Neural cell (in vitro differentiated cells): ENCODE results near the gene MYBPHL. TPM values are rescaled to one million over a fixed set of nuclear protein-coding genes. Genes with fewer than 3 reads are reported as not detected.

Experiments used
- H2AFZ ChIP-seq: fragments of 200-600, 300-800 bp; sonication (generic), shearing (Covaris generic); 2 replicates; pipeline ENCODE4 v1.6.0; 2014; ENCODE audit warnings: low read depth, mild to moderate bottlenecking, antibody characterized with exemption, low read length, moderate library complexity
- H3F3A ChIP-seq: fragments of 200-600 bp; shearing (Covaris generic); 2 replicates; pipeline ENCODE4 v1.6.1; 2016; ENCODE audit warnings: mild to moderate bottlenecking, moderate library complexity, mixed read lengths, antibody characterized with exemption, low read length; ENCODE audit not compliant: insufficient read depth, poor library complexity, severe bottlenecking
- H3K27ac ChIP-seq: fragments of 200-600, 300-800 bp; sonication (generic), shearing (Covaris generic); 2 replicates; pipeline ENCODE4 v1.5.1; 2014; ENCODE audit warnings: mild to moderate bottlenecking, low read length, moderate library complexity
- H3K27me3 ChIP-seq: fragments of 300-800, 200-600 bp; sonication (generic), shearing (Covaris generic); 2 replicates; pipeline ENCODE4 v1.6.0; 2014; ENCODE audit warnings: mild to moderate bottlenecking, low read depth, low read length, moderate library complexity; ENCODE audit not compliant: insufficient read depth
- H3K36me3 ChIP-seq: fragments of 300-800, 200-600 bp; sonication (generic), shearing (Covaris generic); 2 replicates; pipeline ENCODE4 v1.5.1; 2014; ENCODE audit warnings: mild to moderate bottlenecking, antibody characterized with exemption, low read length, moderate library complexity; ENCODE audit not compliant: insufficient read depth
- H3K4me2 ChIP-seq: fragments of 300-800, 200-600 bp; sonication (generic), shearing (Covaris generic); 2 replicates; pipeline ENCODE4 v1.6.0; 2014; ENCODE audit warnings: mild to moderate bottlenecking, low read length
- H3K4me3 ChIP-seq: fragments of 300-800, 200-600 bp; sonication (generic), shearing (Covaris generic); 2 replicates; pipeline ENCODE4 v1.5.1; 2014; ENCODE audit warnings: mild to moderate bottlenecking, low read length, moderate library complexity
- H3K79me2 ChIP-seq: fragments of 200-600 bp; shearing (Covaris generic); replicated peaks from 2 replicates; pipeline ENCODE4 v1.6.0; 2014; ENCODE audit warnings: mild to moderate bottlenecking, low read length, moderate library complexity; ENCODE audit not compliant: insufficient read depth
- H3K9ac ChIP-seq: fragments of 300-800, 200-600 bp; sonication (generic), shearing (Covaris generic); 2 replicates; pipeline ENCODE4 v1.6.1; 2016; ENCODE audit warnings: mild to moderate bottlenecking, low read length, mixed read lengths
- H3K9me2 ChIP-seq: fragments of 200-600 bp; shearing (Covaris generic); 2 replicates; pipeline ENCODE4 v1.6.1; 2016; ENCODE audit warnings: mild to moderate bottlenecking, low read length, mixed read lengths; ENCODE audit not compliant: insufficient read depth
- H3K9me3 ChIP-seq: fragments of 200-600, 300-800 bp; sonication (generic), shearing (Covaris generic); 2 replicates; pipeline ENCODE4 v1.6.1; 2016; ENCODE audit warnings: mild to moderate bottlenecking, mixed run types, low read length, moderate library complexity, mixed read lengths
- H4K20me1 ChIP-seq: fragments of 200-600 bp; shearing (Covaris generic); 2 replicates; pipeline ENCODE4 v1.6.1; 2016; ENCODE audit warnings: mild to moderate bottlenecking, mixed run types; ENCODE audit not compliant: insufficient read depth
- CTCF ChIP-seq: fragments of 450-650 bp; IDR thresholded peaks from 2 replicates; pipeline ENCODE4 v1.5.1; 2014; ENCODE audit warnings: antibody characterized with exemption, mild to moderate bottlenecking, moderate library complexity; ENCODE audit not compliant: poor library complexity, severe bottlenecking
- EP300 ChIP-seq: fragments of 450-650 bp; conservative IDR thresholded peaks from 2 replicates; pipeline ENCODE4 v1.6.1; 2014; ENCODE audit warnings: antibody characterized with exemption, mild to moderate bottlenecking, moderate library complexity; ENCODE audit not compliant: poor library complexity, severe bottlenecking
- EZH2 ChIP-seq: fragments of 200-600, 300-800 bp; shearing (Covaris generic), sonication (generic); IDR thresholded peaks from 2 replicates; pipeline ENCODE4 v1.6.1; 2014; ENCODE audit warnings: antibody characterized with exemption, low read length, borderline replicate concordance, mild to moderate bottlenecking; ENCODE audit not compliant: insufficient read depth, poor library complexity, severe bottlenecking
- MXI1 ChIP-seq: fragments of 450-650 bp; conservative IDR thresholded peaks from 2 replicates; pipeline ENCODE4 v1.6.1; 2014; ENCODE audit warnings: antibody characterized with exemption, mild to moderate bottlenecking; ENCODE audit not compliant: poor library complexity, severe bottlenecking
- POLR2AphosphoS5 ChIP-seq: IDR thresholded peaks from 2 replicates; pipeline ENCODE4 v1.6.1; 2012
- RAD21 ChIP-seq: fragments of 450-650 bp; conservative IDR thresholded peaks from 2 replicates; pipeline ENCODE4 v1.6.1; 2014; ENCODE audit warnings: antibody characterized with exemption, mild to moderate bottlenecking, moderate library complexity
- REST ChIP-seq: IDR thresholded peaks from 2 replicates; pipeline ENCODE4 v1.6.1; 2012; ENCODE audit warnings: borderline replicate concordance
- SMC3 ChIP-seq: fragments of 450-650 bp; conservative IDR thresholded peaks from 2 replicates; pipeline ENCODE4 v1.6.1; 2014; ENCODE audit warnings: antibody characterized with exemption, mild to moderate bottlenecking, moderate library complexity; ENCODE audit not compliant: poor library complexity
- TAF1 ChIP-seq: IDR thresholded peaks from 2 replicates; pipeline ENCODE4 v1.6.1; 2012; ENCODE audit warnings: low read depth
- polyA plus RNA-seq: library from polyadenylated mRNA; depleted of rRNA; stranded (reverse); fragments of >200 nt; gene quantifications from 2 replicates; pipeline ENCODE4 v1.2.3, GENCODE V29; 2014

Gene MYBPHL
- polyA plus RNA-seq, 1 donor from 2014 or later = 1.6 TPM

DNA sequence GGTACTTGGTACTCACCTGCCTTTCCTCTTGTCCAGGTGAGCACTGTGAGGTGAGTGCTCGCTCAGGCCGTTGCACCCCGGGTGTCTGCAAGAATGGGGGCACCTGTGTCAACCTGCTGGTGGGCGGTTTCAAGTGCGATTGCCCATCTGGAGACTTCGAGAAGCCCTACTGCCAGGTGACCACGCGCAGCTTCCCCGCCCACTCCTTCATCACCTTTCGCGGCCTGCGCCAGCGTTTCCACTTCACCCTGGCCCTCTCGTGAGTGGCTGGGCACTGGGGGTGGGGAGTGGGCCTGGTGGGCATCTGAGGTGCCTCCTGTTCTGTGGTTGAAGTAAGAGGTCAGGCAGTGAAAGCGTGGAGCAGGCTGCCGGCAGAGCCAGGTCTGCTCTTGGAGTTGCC is 45.8 kb downstream of the MYBPHL start:
- peak overlapping the region; percentile 64 for H3K27ac ChIP-seq

More for the DNA sequence above, 45.8 kb downstream of the MYBPHL start:
- H3K9me3 ChIP-seq = no peaks in the 10 kb centered on the region
- no peak overlapping the region for H3K4me3 ChIP-seq
- H4K20me1 ChIP-seq = no peaks in the 10 kb centered on the region
- peaks cover 8% of the 10 kb centered on the region for H3K36me3 ChIP-seq
- no peak overlapping the region for H3K4me2 ChIP-seq
- no peaks in the 10 kb centered on the region for H3F3A ChIP-seq
- TF ChIP-seq SMC3 (no peak), CTCF (no peak), REST (no peak), TAF1 (no peak), POLR2AphosphoS5 (no peak), RAD21 (no peak), MXI1 (no peak), EZH2 (no peak), EP300 (no peak)
- peaks cover 5% of the 10 kb centered on the region for H3K79me2 ChIP-seq
- no peak overlapping the region for H3K9ac ChIP-seq
- no peaks in the 10 kb centered on the region for H3K27me3 ChIP-seq
- H3K9me2 ChIP-seq = no peaks in the 10 kb centered on the region
- no peak overlapping the region for H2AFZ ChIP-seq
